Tibial nerve (tissue), 4 donors: Measurements from ENCODE around the gene CLEC7A.

ENCODE experiments used
- EP300 ChIP-seq, 2 donors: sonication (generic); formaldehyde crosslinking; IDR thresholded peaks; one replicate each; pipeline ENCODE4 v1.6.1; 2017; ENCODE audit warnings: antibody characterized with exemption in 2 of 2, mild to moderate bottlenecking in 1 of 2
- POLR2A ChIP-seq, 2 donors: fragments of 450-650 bp; IDR thresholded peaks; one replicate each; pipeline ENCODE4 v1.6.1; 2017; ENCODE audit warnings: antibody characterized with exemption in 2 of 2, mild to moderate bottlenecking in 2 of 2, moderate library complexity in 2 of 2
- TF ChIP-seq, protein P1 (sequence below), 5 experiments: fragments of 200-600 bp in 3 of 5; fragments of 450-650 bp in 2 of 5; sonication (generic) in 3 of 5; IDR thresholded peaks; one replicate each; pipeline ENCODE4 v1.5.1; 2016 to 2019; ENCODE audit warnings: antibody characterized with exemption in 5 of 5, mild to moderate bottlenecking in 3 of 5, moderate library complexity in 2 of 5

DNA sequence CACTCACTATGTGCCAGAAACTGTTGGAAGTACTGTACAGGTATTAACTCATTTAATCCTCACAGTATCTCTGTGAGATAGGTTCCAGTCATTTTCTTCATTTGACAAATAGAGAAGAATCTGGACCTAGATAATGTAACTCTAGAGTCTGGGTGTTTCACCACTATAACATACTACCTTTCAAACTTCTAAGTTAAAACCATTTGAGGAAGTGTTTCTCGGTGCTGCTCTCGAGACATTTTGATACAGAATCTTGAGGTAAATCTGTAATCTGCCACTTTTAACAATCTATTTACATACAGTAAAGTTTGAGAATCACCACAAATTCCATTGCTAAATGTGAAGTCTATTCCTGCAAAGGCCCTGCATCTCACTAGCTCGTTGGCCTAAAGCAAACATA lies 33.1 kb upstream of the CLEC7A start:
- TF ChIP-seq, protein P1, sequence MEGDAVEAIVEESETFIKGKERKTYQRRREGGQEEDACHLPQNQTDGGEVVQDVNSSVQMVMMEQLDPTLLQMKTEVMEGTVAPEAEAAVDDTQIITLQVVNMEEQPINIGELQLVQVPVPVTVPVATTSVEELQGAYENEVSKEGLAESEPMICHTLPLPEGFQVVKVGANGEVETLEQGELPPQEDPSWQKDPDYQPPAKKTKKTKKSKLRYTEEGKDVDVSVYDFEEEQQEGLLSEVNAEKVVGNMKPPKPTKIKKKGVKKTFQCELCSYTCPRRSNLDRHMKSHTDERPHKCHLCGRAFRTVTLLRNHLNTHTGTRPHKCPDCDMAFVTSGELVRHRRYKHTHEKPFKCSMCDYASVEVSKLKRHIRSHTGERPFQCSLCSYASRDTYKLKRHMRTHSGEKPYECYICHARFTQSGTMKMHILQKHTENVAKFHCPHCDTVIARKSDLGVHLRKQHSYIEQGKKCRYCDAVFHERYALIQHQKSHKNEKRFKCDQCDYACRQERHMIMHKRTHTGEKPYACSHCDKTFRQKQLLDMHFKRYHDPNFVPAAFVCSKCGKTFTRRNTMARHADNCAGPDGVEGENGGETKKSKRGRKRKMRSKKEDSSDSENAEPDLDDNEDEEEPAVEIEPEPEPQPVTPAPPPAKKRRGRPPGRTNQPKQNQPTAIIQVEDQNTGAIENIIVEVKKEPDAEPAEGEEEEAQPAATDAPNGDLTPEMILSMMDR (IDR thresholded peaks at IDR 0.05): no peak
- TF ChIP-seq POLR2A (IDR thresholded peaks at IDR 0.05) (no peak), EP300 (IDR thresholded peaks at IDR 0.05) (no peak)
